OCI-LY1 (cell line): Measurements from ENCODE around the gene DTNB.
"Not testable (repeated sequence)": the region's sequence is repeated elsewhere in the genome, so short reads cannot be mapped to it uniquely, and the experiment has no call there.

ENCODE experiments used
- EZH2 ChIP-seq: fragments of 200-600 bp; sonication (generic), shearing (Covaris generic); IDR thresholded peaks from 2 replicates; pipeline ENCODE4 v1.8.0; 2017; ENCODE audit warnings: borderline replicate concordance, mixed run types, mild to moderate bottlenecking, antibody characterized with exemption, low read length, moderate library complexity, mixed read lengths
- TF ChIP-seq, protein P1 (sequence below): fragments of 200-600 bp; sonication (generic), shearing (Covaris generic); IDR thresholded peaks from 2 replicates; pipeline ENCODE4 v1.5.1; 2017; ENCODE audit warnings: mild to moderate bottlenecking, antibody characterized with exemption, low read length, moderate library complexity, mixed read lengths

DNA sequence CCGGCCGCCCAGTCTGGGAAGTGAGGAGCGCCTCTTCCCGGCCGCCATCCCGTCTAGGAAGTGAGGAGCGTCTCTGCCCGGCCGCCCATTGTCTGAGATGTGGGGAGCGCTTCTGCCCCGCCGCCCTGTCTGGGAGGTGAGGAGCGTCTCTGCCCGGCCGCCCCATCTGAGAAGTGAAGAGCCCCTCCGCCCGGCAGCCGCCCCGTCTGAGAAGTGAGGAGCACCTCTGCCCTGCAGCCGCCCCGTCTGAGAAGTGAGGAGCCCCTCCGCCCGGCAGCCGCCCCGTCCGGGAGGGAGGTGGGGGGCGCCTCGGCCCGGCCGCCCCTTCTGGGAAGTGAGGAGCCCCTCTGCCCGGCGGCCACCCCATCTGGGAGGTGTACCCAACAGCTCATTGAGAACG lies 32.2 kb upstream of the DTNB start:
- not testable (repeated sequence) for TF ChIP-seq EZH2
- TF ChIP-seq, protein P1, sequence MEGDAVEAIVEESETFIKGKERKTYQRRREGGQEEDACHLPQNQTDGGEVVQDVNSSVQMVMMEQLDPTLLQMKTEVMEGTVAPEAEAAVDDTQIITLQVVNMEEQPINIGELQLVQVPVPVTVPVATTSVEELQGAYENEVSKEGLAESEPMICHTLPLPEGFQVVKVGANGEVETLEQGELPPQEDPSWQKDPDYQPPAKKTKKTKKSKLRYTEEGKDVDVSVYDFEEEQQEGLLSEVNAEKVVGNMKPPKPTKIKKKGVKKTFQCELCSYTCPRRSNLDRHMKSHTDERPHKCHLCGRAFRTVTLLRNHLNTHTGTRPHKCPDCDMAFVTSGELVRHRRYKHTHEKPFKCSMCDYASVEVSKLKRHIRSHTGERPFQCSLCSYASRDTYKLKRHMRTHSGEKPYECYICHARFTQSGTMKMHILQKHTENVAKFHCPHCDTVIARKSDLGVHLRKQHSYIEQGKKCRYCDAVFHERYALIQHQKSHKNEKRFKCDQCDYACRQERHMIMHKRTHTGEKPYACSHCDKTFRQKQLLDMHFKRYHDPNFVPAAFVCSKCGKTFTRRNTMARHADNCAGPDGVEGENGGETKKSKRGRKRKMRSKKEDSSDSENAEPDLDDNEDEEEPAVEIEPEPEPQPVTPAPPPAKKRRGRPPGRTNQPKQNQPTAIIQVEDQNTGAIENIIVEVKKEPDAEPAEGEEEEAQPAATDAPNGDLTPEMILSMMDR, result not testable (repeated sequence)
